IMR-90 (cell line): ENCODE measurements around the gene ORM1.

Source experiments
- BHLHE40 ChIP-seq: fragments of 150-350 bp; IDR thresholded peaks from 2 replicates; pipeline ENCODE4 v1.6.1; 2016; ENCODE audit warnings: mild to moderate bottlenecking, low read depth, low read length
- MAFK ChIP-seq: IDR thresholded peaks from 2 replicates; pipeline ENCODE4 v1.6.1; 2012; ENCODE audit warnings: low read depth, low read length, improper control_type of control experiment
- POLR2A ChIP-seq: IDR thresholded peaks from 2 replicates; pipeline ENCODE4 v1.6.1; 2012; ENCODE audit warnings: mild to moderate bottlenecking, low read depth, low read length
- RFX5 ChIP-seq: IDR thresholded peaks from 2 replicates; pipeline ENCODE4 v1.8.0; 2012; ENCODE audit warnings: low read depth, mild to moderate bottlenecking, low read length, moderate library complexity
- SMC3 ChIP-seq: fragments of 150-350 bp; IDR thresholded peaks from 2 replicates; pipeline ENCODE4 v1.6.1; 2016; ENCODE audit warnings: low read depth, mild to moderate bottlenecking, antibody characterized with exemption, low read length, moderate library complexity
- TF ChIP-seq, protein P1 (sequence below): conservative IDR thresholded peaks from 2 replicates; pipeline ENCODE4 v1.5.1; 2012; ENCODE audit warnings: mild to moderate bottlenecking, low read depth, low read length, improper control_type of control experiment
- TF ChIP-seq, protein P2 (sequence below): fragments of 150-350 bp; IDR thresholded peaks from 2 replicates; pipeline ENCODE4 v1.6.1; 2016; ENCODE audit warnings: low read depth, mild to moderate bottlenecking, low read length, moderate library complexity, borderline replicate concordance

DNA sequence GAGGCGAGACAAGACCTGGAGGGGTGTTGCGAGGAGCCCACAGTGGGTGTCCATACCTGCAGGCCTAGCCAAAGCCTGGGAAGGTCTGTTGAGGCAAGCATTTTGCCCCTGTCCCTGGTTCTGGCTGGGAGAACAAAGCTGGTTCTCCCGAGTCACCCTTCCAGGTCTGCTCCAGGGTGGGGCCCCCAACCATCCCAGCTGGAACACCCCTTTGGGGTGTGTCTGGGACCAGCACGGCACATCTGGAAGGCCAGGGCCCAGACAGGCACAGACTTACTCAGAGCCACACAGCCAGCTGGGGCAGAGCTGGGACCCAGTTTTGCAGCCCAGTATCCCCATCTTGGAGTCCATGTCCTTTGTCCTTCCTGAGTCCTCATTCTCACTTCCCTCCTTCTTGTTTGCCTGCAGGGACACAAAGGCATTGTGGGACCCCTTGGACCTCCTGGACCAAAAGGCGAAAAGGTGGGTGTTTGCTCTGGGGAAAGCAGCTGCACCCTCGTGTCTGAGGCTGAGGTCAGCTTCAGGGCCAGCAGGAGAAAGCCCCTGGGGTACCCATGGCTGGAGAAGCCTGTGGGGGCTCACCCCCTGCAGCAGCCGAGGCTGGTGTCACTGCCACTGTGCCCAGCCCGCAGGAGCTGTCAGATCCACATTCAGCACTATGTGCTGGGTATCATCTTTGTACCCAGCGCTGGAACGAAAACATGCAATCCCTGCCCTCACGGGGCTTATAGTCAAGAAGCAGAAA lies 38.4 kb upstream of the ORM1 start:
- TF ChIP-seq, protein P1, sequence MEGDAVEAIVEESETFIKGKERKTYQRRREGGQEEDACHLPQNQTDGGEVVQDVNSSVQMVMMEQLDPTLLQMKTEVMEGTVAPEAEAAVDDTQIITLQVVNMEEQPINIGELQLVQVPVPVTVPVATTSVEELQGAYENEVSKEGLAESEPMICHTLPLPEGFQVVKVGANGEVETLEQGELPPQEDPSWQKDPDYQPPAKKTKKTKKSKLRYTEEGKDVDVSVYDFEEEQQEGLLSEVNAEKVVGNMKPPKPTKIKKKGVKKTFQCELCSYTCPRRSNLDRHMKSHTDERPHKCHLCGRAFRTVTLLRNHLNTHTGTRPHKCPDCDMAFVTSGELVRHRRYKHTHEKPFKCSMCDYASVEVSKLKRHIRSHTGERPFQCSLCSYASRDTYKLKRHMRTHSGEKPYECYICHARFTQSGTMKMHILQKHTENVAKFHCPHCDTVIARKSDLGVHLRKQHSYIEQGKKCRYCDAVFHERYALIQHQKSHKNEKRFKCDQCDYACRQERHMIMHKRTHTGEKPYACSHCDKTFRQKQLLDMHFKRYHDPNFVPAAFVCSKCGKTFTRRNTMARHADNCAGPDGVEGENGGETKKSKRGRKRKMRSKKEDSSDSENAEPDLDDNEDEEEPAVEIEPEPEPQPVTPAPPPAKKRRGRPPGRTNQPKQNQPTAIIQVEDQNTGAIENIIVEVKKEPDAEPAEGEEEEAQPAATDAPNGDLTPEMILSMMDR = no peak
- TF ChIP-seq, protein P2, sequence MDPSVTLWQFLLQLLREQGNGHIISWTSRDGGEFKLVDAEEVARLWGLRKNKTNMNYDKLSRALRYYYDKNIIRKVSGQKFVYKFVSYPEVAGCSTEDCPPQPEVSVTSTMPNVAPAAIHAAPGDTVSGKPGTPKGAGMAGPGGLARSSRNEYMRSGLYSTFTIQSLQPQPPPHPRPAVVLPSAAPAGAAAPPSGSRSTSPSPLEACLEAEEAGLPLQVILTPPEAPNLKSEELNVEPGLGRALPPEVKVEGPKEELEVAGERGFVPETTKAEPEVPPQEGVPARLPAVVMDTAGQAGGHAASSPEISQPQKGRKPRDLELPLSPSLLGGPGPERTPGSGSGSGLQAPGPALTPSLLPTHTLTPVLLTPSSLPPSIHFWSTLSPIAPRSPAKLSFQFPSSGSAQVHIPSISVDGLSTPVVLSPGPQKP = no peak
- no peak for TF ChIP-seq RFX5
- no peak for TF ChIP-seq SMC3
- no peak for TF ChIP-seq POLR2A
- no peak for TF ChIP-seq BHLHE40
- TF ChIP-seq MAFK = no peak
